GM19468 (cell line): ENCODE results near the gene ACAD8.
"Not testable (repeated sequence)": the region's sequence is repeated elsewhere in the genome, so short reads cannot be mapped to it uniquely, and the experiment has no call there.

Experiments used
- ATAC-seq: cut with Tn5 transposase; IDR thresholded peaks from one replicate; pipeline ENCODE4 v1.9.1; 2021; ENCODE audit warnings: mild to moderate bottlenecking, moderate library complexity, moderate number of reproducible peaks; ENCODE audit not compliant: unreplicated experiment; ENCODE audit errors: extremely low read depth

Gene ACAD8

DNA sequence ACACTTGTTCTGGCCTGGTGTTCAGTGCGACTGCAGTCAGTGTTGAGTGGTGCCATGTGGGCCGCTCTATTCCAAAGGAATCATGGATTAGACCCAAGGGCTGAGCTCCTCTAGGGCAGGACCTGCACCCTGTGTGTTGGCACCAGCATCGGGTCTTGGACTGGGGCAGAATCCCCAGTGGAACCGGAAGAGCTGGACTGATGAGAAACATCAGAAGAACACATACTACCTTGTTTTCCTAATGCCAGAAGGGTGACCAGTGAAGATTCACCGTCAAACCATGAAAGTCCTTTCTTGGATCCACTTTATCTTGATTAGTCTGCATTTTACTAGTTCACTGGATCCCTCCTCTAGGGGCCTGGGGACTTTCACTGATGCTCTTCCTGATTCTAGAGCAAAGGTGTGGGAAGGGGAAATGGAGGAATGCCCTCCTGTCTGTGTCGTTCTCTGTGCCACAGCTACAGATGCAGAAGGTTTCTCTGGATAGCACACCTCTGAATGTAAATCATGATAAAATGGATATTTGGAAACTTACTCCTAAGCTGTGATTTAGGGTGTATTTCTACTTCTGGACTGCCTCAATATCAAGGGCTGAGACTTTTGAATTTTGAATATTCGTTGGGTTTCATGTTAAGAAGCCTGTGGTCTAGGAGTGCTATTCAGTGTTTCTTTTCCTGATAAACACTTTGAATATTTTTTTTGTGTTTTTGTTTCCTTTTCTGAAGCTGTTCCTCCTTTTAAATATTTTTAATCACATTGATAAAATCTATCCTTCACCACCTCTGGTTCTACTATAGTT lies 11.8 kb downstream of the ACAD8 start:
- ATAC-seq = no peak

DNA sequence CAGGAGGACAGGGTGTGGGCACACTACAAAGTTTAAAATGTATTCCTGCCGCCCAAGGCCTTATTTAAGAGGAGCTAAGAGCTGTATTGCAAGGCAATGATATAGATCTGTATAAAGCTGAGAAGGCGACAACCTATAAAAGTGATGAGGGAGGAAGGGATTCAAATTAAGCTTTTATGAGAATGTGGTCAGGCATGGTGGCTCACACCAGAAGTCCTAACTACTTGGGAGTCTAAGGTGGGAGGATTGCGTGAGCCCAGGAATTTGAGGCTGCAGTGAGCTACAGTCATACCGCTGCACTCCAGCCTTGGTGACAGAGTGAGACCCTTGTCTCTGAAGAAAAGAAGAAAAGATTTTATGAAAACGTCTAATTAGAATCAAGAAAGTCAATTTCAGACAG lies 13.1 kb downstream of the ACAD8 start:
- ATAC-seq = no peak

DNA sequence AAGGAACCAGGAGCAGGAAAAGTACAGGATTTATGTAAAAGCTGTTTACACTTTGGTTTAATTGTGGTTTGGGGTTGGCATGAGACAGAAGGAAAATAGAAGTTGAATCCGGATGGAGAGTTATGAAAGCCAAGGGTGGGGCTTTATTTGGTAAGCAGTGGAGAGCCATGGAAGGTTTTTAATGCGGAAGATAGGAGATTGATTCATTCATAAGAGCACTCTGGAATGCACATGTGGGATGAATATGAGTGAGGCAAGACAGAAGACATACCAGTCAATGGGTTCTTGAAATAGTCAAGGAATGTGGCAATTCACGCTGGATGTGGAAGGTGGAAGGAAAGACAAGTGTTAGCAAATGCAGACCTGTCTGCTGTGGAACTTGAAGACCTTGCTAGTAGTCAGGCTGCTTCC lies 13.5 kb downstream of the ACAD8 start:
- no peak for ATAC-seq

DNA sequence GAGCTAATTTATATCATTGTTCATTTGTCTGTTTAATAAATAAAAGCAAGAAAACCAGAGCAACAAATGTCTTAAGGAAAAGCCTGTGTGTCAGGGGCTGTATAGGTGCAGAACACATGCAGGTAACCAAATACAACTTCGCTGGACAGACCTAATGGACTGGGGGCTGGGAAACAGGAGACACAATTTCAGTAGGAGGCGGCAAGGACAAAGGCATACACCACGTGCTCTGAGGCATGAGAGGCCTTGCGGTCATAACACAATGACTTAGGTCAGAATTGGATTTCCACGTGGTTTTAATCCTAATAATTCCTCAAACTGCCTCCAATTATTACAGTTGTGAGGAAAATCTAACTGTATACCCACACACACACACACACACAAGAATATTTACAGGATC lies 14.1 kb downstream of the ACAD8 start:
- ATAC-seq = no peak

DNA sequence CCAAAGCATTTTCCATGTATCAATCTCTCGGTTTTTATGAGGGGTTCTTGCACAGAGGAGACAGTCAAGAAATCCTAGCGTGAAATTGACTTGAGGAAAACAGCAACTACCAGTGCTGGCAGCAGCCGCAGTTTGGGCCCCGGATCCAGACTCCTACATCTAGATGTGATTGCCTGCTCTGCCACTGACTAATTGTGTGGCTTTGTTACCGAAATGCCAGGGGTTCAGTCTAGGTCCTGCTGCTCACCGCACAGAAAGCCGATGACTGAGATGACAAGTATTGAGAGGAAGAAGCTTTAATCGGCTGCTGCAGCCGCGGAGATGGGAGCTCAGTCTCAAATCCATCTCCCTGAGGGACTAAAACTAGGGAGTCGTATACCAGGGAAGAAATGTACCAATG lies 14.6 kb downstream of the ACAD8 start:
- no peak for ATAC-seq

DNA sequence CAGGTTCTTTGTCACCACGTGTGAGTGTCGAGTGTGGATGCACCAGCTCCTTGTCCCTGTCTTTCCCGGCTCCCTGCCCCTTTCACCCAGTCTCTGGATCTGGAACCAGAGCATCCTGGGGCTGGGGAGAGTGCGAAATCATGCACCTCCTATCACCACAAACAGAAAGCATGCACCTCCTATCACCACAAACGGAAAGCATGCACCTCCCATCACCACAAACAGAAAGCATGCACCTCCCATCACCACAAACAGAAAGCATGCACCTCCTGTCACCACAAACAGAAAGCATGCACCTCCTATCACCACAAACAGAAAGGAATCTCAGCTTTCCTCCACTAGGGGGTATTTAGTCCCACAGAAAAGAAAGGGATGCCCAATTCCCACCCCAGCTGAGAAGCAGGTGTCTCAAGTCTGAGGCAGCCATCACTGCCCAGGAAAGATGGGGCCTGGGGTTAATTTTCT lies 16.9 kb downstream of the ACAD8 start:
- no peak for ATAC-seq

DNA sequence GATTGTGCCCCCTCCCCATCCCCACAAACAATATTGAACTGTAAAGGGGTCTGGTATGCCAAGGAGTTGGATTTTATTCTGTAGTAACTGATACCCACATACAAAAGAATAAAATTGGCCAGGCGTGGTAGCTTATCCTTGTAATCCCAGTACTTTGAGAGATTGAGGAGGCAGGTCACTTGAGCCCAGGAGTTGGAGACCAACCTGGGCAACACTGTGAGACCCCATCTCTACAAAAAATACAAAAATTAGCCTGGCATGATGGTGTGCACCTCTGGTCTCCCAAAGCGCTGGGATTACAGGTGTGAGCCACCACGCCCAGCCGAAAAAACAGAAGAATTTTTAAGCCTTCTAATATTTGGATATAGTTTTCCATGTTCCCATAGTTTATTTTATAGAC lies 18.6 kb downstream of the ACAD8 start:
- no peak for ATAC-seq

DNA sequence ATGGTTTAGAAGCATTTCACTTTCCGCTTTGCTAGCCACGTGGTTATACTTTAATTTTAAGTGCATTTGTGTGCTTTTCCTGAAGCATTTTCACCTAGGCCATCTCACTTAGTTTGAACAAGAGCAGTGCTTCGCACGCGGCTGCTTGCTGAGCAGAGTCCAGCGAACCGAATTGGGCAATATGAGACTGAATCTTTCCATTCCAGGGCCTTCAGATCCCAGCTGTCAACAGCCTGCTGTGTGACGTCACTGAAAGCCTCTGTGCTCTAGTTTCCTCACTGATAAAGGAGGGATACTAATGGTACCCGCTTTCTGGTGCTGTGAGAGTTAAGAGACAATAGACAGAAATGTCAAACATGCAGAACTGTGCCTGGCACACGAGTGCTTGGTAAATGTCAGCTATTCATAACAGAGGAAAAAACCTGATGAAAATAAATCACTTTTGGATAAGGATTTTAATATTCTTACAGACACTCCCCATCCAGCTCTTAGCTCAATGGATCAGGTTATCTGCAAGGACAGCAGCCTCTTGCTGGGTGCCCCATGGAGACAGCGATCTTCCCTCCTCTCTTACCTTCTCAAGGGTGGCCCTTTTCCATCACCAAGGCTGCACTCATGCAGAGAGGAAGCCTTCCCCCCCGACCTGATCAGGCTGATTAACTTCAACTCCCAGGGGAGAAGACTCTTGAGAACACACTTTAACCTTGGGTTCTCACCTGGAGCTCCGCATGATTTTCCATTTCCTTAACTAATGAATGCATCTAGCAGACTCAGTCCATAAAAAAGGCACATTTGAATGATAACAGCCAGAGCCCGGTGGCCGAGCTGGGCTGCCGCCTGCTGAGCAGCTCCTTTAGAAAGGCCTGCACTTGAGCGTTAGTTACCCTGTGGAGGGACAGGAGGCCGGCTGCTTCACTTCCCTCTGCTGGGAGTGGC lies 19.3 kb downstream of the ACAD8 start:
- ATAC-seq = no peak

DNA sequence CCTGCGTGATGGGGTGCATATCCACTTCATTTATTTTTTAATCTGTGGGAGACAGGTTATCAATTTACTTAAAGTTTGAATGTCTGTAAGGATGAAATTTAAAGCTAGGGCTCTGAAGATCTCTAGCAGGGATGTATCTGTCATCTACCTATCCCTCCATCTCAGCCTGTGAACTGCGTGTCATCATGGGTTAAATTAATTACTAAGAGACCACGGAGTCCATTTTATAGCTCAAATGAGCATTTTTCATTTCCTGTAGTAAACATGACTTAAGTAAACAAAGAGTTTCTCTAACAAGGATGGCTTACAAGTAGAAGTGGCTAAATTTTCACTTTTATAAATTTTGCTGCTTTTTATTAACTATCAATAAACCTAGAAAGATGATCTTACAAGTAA lies 19.9 kb downstream of the ACAD8 start:
- no peak for ATAC-seq

DNA sequence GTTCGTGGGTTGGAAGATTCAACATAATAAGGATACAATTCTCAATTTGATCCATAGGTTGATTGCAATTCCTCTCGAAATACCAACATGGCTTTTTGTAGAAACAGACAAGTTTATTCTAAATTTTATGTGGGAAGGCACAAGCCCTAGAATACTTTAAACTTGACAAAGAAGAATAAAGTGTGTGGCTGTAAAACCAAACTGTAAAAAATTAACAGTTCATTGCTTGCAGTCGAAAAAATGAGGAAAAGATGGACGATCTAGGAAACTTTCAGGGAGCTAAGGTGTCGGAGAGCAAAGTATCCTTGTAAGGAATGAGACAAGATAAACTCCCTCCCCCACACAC lies 21.8 kb downstream of the ACAD8 start:
- ATAC-seq = no peak

DNA sequence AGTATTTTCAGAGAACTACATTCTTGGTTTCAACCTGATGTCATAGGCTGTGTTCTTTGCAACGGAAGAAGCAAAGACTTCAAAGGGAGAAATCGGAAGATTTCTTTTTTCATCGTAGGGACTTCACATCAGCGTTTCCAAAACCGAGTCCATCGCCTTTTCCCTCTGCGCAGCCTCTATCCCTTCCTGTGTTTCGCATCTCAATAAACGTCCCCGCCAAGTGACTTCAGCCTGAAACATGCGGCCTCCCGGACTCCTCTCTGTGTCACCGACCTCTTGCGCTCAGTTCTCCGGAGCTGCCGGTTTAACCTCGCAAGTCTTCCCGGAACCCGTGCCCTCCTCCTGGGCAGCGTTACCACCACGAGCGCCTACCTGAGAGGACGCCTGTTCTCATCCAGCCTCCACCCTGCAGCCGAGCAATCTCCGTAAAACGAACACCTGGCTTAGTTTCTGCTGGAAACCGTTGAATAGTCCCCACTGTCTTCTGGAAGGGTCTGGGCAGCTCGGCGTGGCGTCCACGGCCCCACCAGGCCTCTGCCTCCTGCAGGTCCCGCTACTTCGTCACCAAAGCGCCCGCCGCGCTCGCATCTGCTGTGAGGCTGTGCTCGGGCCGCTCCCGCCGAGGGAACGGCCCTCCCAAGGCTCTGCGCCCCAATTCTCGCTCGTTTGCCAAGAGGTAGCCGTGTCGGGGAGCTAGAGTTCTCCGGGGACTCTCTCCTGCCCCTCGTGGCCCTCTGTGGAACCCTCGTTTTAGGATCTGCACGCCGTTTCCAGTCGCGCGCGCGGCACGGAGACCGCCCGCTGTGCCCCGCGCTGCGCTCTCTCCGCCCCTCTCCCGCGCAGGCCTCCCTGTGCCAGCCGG lies 22.4 kb downstream of the ACAD8 start, which contains the start of gene GLB1L3:
GLB1L3 (plus strand) TSS at position 846 of the 862 bp plus-strand sequence. CDS start 362 bp downstream, outside the sequence.
- ATAC-seq = peak; percentile 47

DNA sequence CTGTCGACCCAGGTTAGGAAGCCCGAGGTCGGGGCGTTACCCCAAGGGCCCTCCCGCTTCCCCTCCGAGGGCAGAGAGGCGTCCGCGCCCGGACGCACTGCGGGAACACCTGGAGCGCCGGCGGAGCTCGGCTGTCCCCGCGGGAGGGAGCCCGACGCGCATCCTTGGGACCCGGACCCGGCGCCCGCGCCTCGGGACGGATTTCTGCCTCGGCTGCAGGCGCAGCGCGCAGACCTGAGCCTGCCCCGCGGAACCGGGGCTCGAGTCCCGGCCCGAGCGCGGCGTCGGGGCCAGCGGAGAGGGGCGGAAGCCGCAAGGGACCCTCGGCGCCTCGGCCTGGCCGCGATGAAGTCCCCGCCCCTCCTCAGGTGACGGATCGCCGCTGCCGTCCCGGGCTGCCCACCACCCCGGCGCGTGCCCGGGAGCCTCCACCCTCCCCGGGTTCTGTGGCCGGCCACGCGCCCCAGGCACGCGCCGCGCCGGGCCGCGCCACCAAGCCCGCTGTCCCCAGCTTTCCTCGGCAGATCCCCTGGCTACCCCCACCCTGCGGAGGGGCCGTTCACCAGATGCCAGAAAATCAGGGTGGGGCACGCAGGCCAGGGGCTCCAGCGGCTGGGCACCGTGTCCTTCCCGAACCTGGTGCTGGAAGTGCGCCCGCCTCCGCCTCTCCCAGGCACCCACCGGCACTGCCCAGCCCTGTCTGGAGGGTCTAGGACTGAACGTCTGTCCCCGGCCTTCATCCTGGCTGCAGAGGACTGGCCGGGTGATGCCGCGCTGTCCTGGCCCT lies 23.2 kb downstream of the ACAD8 start:
- ATAC-seq = peak; percentile 12

DNA sequence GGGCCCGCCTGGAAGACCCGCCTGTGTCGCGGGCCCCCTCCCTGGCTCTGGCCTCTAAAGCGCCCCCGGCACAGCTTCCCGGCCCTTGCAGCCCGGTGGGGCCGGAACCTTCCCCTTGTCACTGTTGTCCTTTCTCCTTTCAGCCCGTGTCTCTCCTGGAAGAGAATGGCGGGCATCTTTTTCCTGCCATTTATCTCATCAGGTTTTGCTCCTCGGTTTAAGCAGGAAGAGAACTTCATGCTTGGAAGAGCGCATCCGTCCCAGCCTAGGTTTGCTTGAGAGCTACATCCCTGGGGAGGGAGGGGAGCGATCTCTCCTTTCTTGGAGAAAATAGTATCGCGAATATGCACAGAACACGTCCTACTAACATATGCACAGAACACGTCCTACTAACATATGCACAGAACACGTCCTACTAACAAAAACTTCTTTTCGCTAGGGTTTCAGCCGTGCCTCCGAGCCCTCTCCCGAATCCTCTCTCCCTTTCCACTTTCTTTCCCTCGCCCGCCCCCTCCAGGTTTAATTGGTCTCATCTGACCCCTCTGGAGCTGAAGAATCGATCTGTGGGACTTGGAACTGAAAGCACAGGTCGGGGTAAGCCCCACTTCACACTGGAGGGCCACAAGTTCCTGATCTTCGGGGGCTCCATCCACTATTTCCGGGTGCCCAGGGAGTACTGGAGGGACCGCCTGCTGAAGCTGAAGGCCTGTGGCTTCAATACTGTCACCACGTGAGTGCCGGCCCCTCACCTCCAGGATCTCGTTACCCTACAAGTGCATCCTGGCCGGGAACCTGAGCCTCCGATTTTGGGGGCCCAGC lies 24.0 kb downstream of the ACAD8 start:
- ATAC-seq = no peak

DNA sequence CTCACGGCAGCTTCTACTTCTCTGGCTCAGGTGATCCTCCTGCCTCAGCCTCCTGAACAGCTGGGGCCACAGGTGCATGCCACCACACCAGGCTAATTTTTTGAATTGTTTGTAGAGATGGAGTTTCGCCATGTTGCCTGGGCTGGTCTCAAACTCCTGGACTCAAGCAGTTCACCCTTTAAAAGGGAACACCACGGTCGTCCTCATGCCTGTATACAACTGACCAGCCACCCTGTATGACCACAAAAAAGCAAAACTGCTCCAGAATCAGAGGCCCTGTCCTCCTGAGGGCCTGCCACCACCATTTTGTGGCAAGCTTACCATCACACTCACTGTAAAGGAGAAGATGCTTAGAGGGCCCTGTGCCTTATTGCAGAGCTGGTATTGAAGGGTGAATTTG lies 25.0 kb downstream of the ACAD8 start:
- ATAC-seq = no peak

DNA sequence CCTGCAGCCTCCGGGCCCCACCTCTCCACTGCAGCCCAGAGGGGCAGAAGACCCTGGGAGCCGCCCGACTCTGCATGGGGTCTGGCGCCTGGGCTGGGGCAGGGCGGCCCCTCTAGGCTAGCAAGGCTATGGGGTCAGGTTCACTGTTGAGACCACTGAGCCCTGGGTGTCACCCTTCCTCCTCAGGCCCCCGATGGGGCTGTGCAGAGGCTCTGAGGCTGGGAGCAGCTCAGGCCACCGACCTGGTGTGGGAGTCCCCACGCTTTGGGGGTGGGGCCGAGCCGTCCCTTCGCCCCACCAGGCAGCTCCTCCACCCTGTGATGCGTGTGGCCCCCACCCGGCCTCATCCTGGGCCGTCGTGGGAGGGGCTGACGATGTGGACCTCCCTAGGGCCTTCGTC lies 28.3 kb downstream of the ACAD8 start:
- not testable (repeated sequence) for ATAC-seq

DNA sequence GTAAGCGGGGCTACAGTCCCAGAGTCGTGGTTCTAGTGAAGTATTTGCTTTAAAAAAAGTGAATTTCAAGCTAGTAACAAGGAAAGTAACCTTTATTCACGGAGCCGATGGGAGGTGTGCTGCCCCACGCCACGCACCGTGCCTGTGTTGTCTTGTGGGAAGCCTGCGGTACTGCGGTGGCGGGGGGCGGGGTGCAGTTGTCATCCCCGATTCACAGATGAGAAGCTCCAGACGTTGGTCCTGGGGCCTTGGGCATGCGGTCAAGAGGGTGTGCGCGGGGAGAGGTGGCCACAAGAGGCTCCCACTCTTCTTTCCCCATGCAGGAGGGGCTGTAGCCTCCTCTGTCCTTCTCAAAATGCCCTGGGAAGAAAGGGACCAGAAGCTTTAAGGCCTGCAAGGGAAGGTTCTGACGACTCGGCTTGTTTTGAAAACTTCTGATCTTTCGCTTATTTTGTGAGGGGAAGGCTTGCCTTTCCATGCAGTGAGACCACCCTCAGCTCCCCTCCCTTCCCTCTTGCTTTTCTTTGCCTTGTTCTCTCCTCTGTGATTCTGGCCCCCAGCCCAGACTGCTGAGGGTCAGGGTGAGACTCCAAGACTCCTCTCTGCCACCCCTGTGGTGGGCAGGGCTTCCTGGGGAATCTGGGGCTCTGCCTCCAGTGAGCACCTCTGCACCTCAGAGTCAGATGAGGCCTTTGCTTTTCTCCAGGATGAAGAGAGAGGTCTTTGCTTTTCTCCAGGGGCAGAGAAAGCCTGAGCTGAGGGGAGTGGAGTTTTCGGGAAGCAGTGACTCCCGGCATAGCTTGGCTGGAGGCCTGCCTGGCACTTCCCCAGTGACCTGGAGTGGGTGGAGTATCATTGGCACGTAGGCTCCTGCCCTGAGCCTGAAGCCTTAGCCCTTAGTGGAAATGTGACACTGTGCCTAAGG lies 29.0 kb downstream of the ACAD8 start:
- ATAC-seq = no peak

DNA sequence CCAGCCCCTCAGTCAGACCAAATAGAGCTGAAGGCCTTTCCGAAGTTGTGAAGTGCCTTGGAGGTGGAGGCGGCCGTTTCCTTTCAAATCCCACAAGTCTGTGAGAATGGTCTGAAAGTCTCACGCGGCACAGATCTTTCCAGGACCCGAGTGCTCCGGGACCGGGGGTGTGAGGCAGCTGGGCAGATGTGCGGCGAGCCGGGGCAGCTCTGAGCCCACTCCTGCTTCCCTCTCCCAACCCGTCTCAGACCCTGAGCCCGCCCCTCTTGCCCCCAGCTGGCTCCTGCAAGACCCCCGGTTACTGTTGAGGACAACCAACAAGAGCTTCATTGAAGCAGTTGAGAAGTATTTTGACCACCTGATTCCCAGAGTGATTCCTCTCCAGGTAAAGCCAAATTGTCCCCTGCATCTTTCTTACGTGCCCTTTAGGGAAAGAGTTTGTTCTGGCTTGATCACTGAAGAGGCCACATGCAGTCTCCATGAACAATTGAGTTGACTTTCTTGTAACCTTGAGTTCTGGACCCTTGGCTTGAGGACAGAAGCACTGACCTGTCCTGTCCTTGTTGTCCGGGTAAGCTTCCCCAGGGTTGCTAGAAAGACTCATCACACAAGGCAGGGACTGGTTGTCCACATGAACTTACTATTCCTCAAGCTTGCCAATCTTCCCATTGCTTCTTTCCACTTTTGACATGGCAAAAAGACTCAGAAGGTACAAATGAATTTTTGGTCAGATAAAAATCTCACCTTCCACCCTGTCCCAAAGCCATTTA lies 30.3 kb downstream of the ACAD8 start:
- no peak for ATAC-seq
